ENCODE results near the gene RPL10A.
"Not testable (repeated sequence)": the region's sequence is repeated elsewhere in the genome, so short reads cannot be mapped to it uniquely, and the experiment has no call there.

The RPL10A gene

GRCh38 chr6:35514587-35514986, 46.4 kb downstream of the RPL10A start:
- H3K79me2 ChIP-seq (ENCODE audit: insufficient read depth, low read depth) = no peaks in the 10 kb centered on the region
- H2AFZ ChIP-seq (ENCODE audit: low read depth) = no peak overlapping the region
- no peaks in the 10 kb centered on the region for H3K36me3 ChIP-seq (ENCODE audit: insufficient read depth)
- H3K4me3 ChIP-seq (IDR thresholded peaks at IDR 0.05; ENCODE audit: insufficient read depth, low read depth, low read length) = no peak overlapping the region
- no peaks in the 10 kb centered on the region for H4K20me1 ChIP-seq (ENCODE audit: insufficient read depth)
- H3K27ac ChIP-seq = no peak overlapping the region
- H3K27me3 ChIP-seq (ENCODE audit: insufficient read depth, low read depth) = no peaks in the 10 kb centered on the region
- no peak for TF ChIP-seq CTCF (conservative IDR thresholded peaks at IDR 0.05; ENCODE audit: low read depth, low read length)
- no peak overlapping the region for H3K4me2 ChIP-seq
- no peak overlapping the region for H3K9ac ChIP-seq
- H3K4me1 ChIP-seq (ENCODE audit: low read depth, poor library complexity, severe bottlenecking) = no peaks in the 10 kb centered on the region

- H3K36me3 ChIP-seq (ENCODE audit: insufficient read depth); H3K4me1 ChIP-seq (ENCODE audit: low read depth, poor library complexity, severe bottlenecking); H3K27ac ChIP-seq; H3K79me2 ChIP-seq (ENCODE audit: insufficient read depth, low read depth); H3K27me3 ChIP-seq (ENCODE audit: insufficient read depth, low read depth); H3K4me2 ChIP-seq; H3K9ac ChIP-seq; H2AFZ ChIP-seq (ENCODE audit: low read depth); H4K20me1 ChIP-seq (ENCODE audit: insufficient read depth); H3K4me3 ChIP-seq (IDR thresholded peaks at IDR 0.05; ENCODE audit: insufficient read depth, low read depth, low read length): not testable (repeated sequence)
Measured at GRCh38 chr6:35515939-35516338, 47.7 kb downstream of the RPL10A start.

DNA sequence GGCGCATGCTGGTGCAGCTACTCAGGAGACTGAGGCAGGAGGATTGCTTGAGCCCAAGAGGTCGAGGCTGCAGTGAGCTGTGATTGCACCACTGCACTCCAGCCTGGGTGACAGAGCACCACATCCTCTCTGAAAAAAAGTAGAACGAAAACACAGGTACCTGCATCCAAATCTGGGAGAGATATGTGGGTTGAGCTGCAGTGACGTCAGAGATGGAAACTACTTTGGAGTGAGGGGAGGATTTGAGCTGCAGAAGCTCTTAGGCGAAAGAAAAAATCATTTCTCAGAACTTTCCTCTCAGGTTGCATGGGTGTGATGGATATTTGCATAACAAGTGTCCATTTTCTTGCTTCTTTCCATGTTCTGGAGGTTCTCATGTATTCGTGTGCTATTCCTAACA, 48.5 kb downstream of the RPL10A start:
- Histone ChIP-seq H3K4me2 (no peak overlapping the region), H3K27me3 (ENCODE audit: insufficient read depth, low read depth) (no peaks in the 10 kb centered on the region), H3K4me3 (IDR thresholded peaks at IDR 0.05; ENCODE audit: insufficient read depth, low read depth, low read length) (no peak overlapping the region), H3K9ac (no peak overlapping the region), H2AFZ (ENCODE audit: low read depth) (no peak overlapping the region), H4K20me1 (ENCODE audit: insufficient read depth) (no peaks in the 10 kb centered on the region), H3K4me1 (ENCODE audit: low read depth, poor library complexity, severe bottlenecking) (no peaks in the 10 kb centered on the region), H3K36me3 (ENCODE audit: insufficient read depth) (no peaks in the 10 kb centered on the region), H3K27ac (no peak overlapping the region), H3K79me2 (ENCODE audit: insufficient read depth, low read depth) (no peaks in the 10 kb centered on the region)
- no peak for TF ChIP-seq CTCF (conservative IDR thresholded peaks at IDR 0.05; ENCODE audit: low read depth, low read length)

DNA sequence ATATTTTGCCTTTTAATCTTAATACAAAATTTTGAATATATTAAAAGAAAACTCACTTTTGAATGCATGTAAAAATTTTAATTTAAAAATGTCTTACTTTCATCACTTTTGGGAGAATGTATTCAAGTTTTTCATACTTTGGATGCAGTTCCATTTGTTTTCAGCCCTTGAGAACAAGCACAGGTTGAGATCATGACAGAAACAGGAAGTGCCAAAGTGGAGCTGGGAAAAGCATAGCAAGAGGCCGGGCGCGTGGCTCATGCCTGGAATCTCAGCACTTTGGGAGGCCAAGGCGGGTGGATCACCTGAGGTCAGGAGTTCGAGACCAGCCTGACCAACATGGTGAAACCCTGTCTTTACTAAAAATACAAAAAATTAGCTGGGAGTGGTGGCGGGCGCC, 49.8 kb downstream of the RPL10A start:
- not testable (repeated sequence) for H3K36me3 ChIP-seq (ENCODE audit: insufficient read depth); H3K4me2 ChIP-seq; H4K20me1 ChIP-seq (ENCODE audit: insufficient read depth); H3K9ac ChIP-seq; H3K4me3 ChIP-seq (IDR thresholded peaks at IDR 0.05; ENCODE audit: insufficient read depth, low read depth, low read length); H3K4me1 ChIP-seq (ENCODE audit: low read depth, poor library complexity, severe bottlenecking); H2AFZ ChIP-seq (ENCODE audit: low read depth); H3K79me2 ChIP-seq (ENCODE audit: insufficient read depth, low read depth); H3K27ac ChIP-seq; H3K27me3 ChIP-seq (ENCODE audit: insufficient read depth, low read depth)

DNA sequence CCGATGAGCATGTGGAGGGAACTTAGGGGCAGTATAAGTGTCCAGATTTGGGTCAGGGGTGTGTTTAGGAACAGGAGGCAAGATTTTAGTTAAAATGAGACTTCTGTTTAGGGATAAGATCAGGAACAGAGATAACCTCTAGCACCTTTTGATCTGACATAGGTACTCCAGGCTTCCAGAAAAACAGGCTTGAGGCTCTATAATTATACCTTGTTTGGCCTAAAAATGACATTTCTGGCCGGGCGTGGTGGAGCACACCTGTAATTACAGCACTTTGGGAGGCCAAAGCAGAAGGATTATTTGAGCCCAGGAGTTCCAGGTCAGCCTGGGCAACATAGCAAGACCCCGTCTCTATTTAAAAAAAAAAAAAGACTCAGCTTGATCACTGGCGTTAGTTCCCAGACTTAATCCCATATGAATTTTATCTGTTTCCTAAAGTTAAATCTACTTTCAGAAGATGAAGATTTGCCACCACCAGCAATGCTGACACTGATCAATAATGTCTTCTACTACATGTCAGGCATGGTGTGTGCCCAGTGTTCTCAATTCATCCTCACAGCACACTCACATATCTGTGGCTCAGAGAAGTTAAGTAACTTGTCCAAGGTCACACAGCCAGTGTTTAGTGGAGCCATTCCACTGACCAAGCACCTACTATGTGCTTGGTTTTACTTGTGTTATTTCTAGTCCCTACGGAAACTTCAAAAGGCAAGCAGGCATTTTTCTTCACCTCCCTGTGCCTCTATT, 50.5 kb downstream of the RPL10A start:
- H3K36me3 ChIP-seq (ENCODE audit: insufficient read depth) = no peaks in the 10 kb centered on the region
- H3K27me3 ChIP-seq (ENCODE audit: insufficient read depth, low read depth) = no peaks in the 10 kb centered on the region
- peaks cover 14% of the 10 kb centered on the region for H3K4me1 ChIP-seq (ENCODE audit: low read depth, poor library complexity, severe bottlenecking)
- no peaks in the 10 kb centered on the region for H3K79me2 ChIP-seq (ENCODE audit: insufficient read depth, low read depth)
- no peak overlapping the region for H3K9ac ChIP-seq
- no peak overlapping the region for H3K4me2 ChIP-seq
- H2AFZ ChIP-seq (ENCODE audit: low read depth) = no peak overlapping the region
- no peak overlapping the region for H3K4me3 ChIP-seq (IDR thresholded peaks at IDR 0.05; ENCODE audit: insufficient read depth, low read depth, low read length)
- no peaks in the 10 kb centered on the region for H4K20me1 ChIP-seq (ENCODE audit: insufficient read depth)
- no peak overlapping the region for H3K27ac ChIP-seq
- no peak for TF ChIP-seq CTCF (conservative IDR thresholded peaks at IDR 0.05; ENCODE audit: low read depth, low read length)

Data from KMS-11 (cell line).